K562 (cell line): Measurements from ENCODE around the gene FGFBP3. TPM values are rescaled to one million over a fixed set of nuclear protein-coding genes. Genes with fewer than 3 reads are reported as not detected.

ENCODE experiments used
- ATAC-seq: fragments of 200-7000 bp; cut with Tn5 transposase; 3 replicates; pipeline ENCODE4 v1.9.1; 2020; ENCODE audit warnings: moderate library complexity
- BruUV-seq: library from RNA; stranded (reverse); fragments of 400-500 nt; replicated peaks from 2 replicates; lab custom pipeline; 2021; lab: Mats Ljungman, UMichigan
- CTCF ChIA-PET: fragments of 300-600 bp; formaldehyde crosslinking; extraction: SDS; loops from one replicate; lab custom pipeline; 2021; ENCODE audit warnings: low intra/inter-chr PET ratio; lab: Yijun Ruan, JAX
- POLR2A ChIA-PET: fragments of 300-600, 350-650 bp; sonication (Branson Sonifier 250); formaldehyde crosslinking; extraction: SDS; loops from one replicate; lab custom pipeline; 2021; ENCODE audit warnings: antibody characterized with exemption, inconsistent platforms; lab: Yijun Ruan, JAX
- DNase-seq, 4 experiments: peaks; one replicate each; pipeline versions ENCODE4 v3.0.0 to v3.0.0-alpha.2; 2011 to 2018; ENCODE audit warnings: low spot score in 3 of 4, mixed read lengths in 3 of 4; ENCODE audit errors: extremely low read depth in 1 of 4
- FAIRE-seq: peaks from 2 replicates; lab custom pipeline; 2011; peaks lifted over from hg19 to GRCh38; lab: Jason Lieb, UNC
- H2AFZ ChIP-seq: 2 replicates; pipeline ENCODE4 v1.6.0; 2011; ENCODE audit warnings: low read depth, low read length, control low read depth, inconsistent platforms
- H3K27ac ChIP-seq: fragments of 200-600 bp; 3 replicates; pipeline ENCODE4 v1.8.0; 2011; ENCODE audit warnings: low read depth, mild to moderate bottlenecking, control low read depth, inconsistent platforms, low read length, moderate library complexity, mixed read lengths; ENCODE audit errors: extremely low read depth
- H3K27me3 ChIP-seq, 2 experiments: fragments of 300-600 bp in 1 of 2; 2 replicates in 1 of 2; 3 replicates in 1 of 2; pipeline versions ENCODE4 v1.6.0 to v1.8.0; 2011; ENCODE audit warnings: inconsistent platforms in 2 of 2, low read length in 2 of 2, mild to moderate bottlenecking in 1 of 2, mixed read lengths in 1 of 2, moderate library complexity in 1 of 2; ENCODE audit not compliant: control insufficient read depth in 2 of 2, insufficient read depth in 2 of 2
- H3K36me3 ChIP-seq: fragments of 300-600 bp; 3 replicates; pipeline ENCODE4 v1.8.0; 2011; ENCODE audit warnings: mild to moderate bottlenecking, low read length, inconsistent platforms; ENCODE audit not compliant: control insufficient read depth, insufficient read depth
- H3K4me1 ChIP-seq, 2 experiments: fragments of 200-600 bp in 1 of 2; replicated peaks in 1 of 2; 2 replicates in 1 of 2; 3 replicates in 1 of 2; pipeline versions ENCODE4 v1.5.1 to v1.8.0; 2011; ENCODE audit warnings: inconsistent platforms in 2 of 2, low read length in 2 of 2, mild to moderate bottlenecking in 1 of 2, mixed read lengths in 1 of 2, moderate library complexity in 1 of 2; ENCODE audit not compliant: control insufficient read depth in 2 of 2, insufficient read depth in 2 of 2
- H3K4me2 ChIP-seq: 2 replicates; pipeline ENCODE4 v1.6.1; 2011; ENCODE audit warnings: low read length, control low read depth, inconsistent platforms, mixed read lengths; ENCODE audit not compliant: insufficient read depth
- H3K4me3 ChIP-seq: fragments of 200-600 bp; sonication (generic), shearing (Covaris generic); 2 replicates; pipeline ENCODE4 v1.5.1; 2016; ENCODE audit warnings: control low read depth, inconsistent platforms
- H3K79me2 ChIP-seq: fragments of 200-600 bp; 3 replicates; pipeline ENCODE4 v1.8.0; 2011; ENCODE audit warnings: low read length, inconsistent platforms; ENCODE audit not compliant: control insufficient read depth, insufficient read depth
- H3K9ac ChIP-seq, 2 experiments: 2 replicates each; pipeline versions ENCODE4 v1.6.0 to v1.6.1; 2011; ENCODE audit warnings: low read depth in 2 of 2, low read length in 2 of 2, control low read depth in 1 of 2, inconsistent platforms in 1 of 2, mild to moderate bottlenecking in 1 of 2, mixed read lengths in 1 of 2; ENCODE audit not compliant: insufficient read depth in 1 of 2
- H3K9me1 ChIP-seq: one replicate; pipeline ENCODE4 v1.6.0; 2011; ENCODE audit warnings: inconsistent platforms, mild to moderate bottlenecking, low read length, moderate library complexity; ENCODE audit not compliant: control insufficient read depth, insufficient read depth
- H3K9me3 ChIP-seq: replicated peaks from 2 replicates; pipeline ENCODE4 v1.5.1; 2011; ENCODE audit warnings: low read depth, low read length, inconsistent platforms; ENCODE audit not compliant: control insufficient read depth, insufficient read depth
- H4K20me1 ChIP-seq: replicated peaks from 2 replicates; pipeline ENCODE4 v1.6.1; 2011; ENCODE audit warnings: low read length, inconsistent platforms, mixed read lengths; ENCODE audit not compliant: control insufficient read depth, insufficient read depth
- AFF4 ChIP-seq: sonication (generic); formaldehyde crosslinking; IDR thresholded peaks from 2 replicates; pipeline ENCODE4 v1.8.0; 2023; ENCODE audit warnings: mild to moderate bottlenecking, missing genetic modification reagents
- CHD7 ChIP-seq: fragments of 200-600 bp; sonication (generic); IDR thresholded peaks from one replicate; pipeline ENCODE4 v1.6.1; 2012; ENCODE audit warnings: mild to moderate bottlenecking, low read depth, low read length, inconsistent platforms
- GTF2F1 ChIP-seq: IDR thresholded peaks from 2 replicates; pipeline ENCODE4 v1.6.1; 2011; ENCODE audit warnings: low read depth, low read length, improper control_type of control experiment
- PCBP2 ChIP-seq: fragments of 200-400 bp; formaldehyde crosslinking; IDR thresholded peaks from 2 replicates; pipeline ENCODE4 v1.6.1; 2018; ENCODE audit warnings: low read length, low read depth, mild to moderate bottlenecking, moderate library complexity; ENCODE audit not compliant: poor library complexity, severe bottlenecking
- PHF8 ChIP-seq: fragments of 200-600 bp; sonication (generic); IDR thresholded peaks from 2 replicates; pipeline ENCODE4 v1.6.1; 2012; ENCODE audit warnings: mixed run types, mild to moderate bottlenecking, inconsistent platforms, low read length, moderate library complexity, borderline replicate concordance
- WGBS: fragments of 100-300 bp; shearing (Covaris generic); methylation state at CpG from one replicate; pipeline ENCODE4 v1.1.6; 2016; ENCODE audit warnings: low coverage, mixed read lengths; ENCODE audit not compliant: insufficient coverage; ENCODE audit errors: missing lambda C conversion rate; 5-methylcytosine and 5-hydroxymethylcytosine counted together
- in situ Hi-C: fragments of 300-500 bp; cut with MboI; formaldehyde crosslinking; loops from 4 replicates; pipeline ENCODE4 v1.15.0; 2018; ENCODE audit warnings: inconsistent platforms, mixed read lengths
- intact Hi-C: fragments of 100-400 bp; cut with micrococcal nuclease; formaldehyde crosslinking; loops from 2 replicates; pipeline ENCODE4 v1.14.2; 2022
- polyA plus RNA-seq, 8 experiments: library from polyadenylated mRNA; depleted of rRNA in 4 of 8; stranded (reverse) in 5 of 8; unstranded in 3 of 8; fragments of >200 nt; fragmentation: Nextera tagmentation in 2 of 8; fragmentation: Illumina TruSeq in 1 of 8; extraction: Ambion mirVana in 2 of 8; extraction: Trizol in 1 of 8; gene quantifications; 2 replicates each; pipeline versions ENCODE4 v1.2.1 to v1.2.3, GENCODE V29; 2011 to 2014; ENCODE audit warnings: inconsistent platforms in 1 of 8, missing spikeins in 1 of 8
- total RNA-seq, 7 experiments: library from RNA; depleted of rRNA in 6 of 7; stranded (reverse); fragments of >200 nt in 6 of 7; fragmentation: Illumina TruSeq in 2 of 7; extraction: Trizol in 2 of 7; gene quantifications; 2 replicates each; pipeline versions ENCODE4 v1.2.1 to v1.2.3, GENCODE V29; 2011 to 2021; ENCODE audit warnings: low replicate concordance in 1 of 7

The FGFBP3 gene
- total and polyA plus RNA-seq, 9 of the 15 experiments (the other 6 are each of a cell fraction or from before 2014, with no cell fraction given): 0.58 to 3.0 (median 1.5) TPM

- ChIA-PET CTCF (no interaction called here), POLR2A (no interaction called here)
- FAIRE-seq: no peak
- no TSS peak for BruUV-seq
- in situ Hi-C loops (no loop called here), intact Hi-C loops (no loop called here)
- no peak overlapping the region for H3K4me2 ChIP-seq
- no peaks in the 10 kb centered on the region for H3K27me3 ChIP-seq
- WGBS: 61% methylated on average over 28 of the region's 59 CpGs
- no peak overlapping the region for H2AFZ ChIP-seq
- no peaks in the 10 kb centered on the region for H3K36me3 ChIP-seq
- H3K4me3 ChIP-seq: no peak overlapping the region
- H3K9me1 ChIP-seq: no peaks in the 10 kb centered on the region
- no peak overlapping the region for H3K27ac ChIP-seq
- no peak for DNase-seq
- H3K4me1 ChIP-seq: peaks cover 0 to 5% of the 10 kb centered on the region in 2 experiments; a peak in 2 of 5 replicates
- H3K9ac ChIP-seq: no peak overlapping the region
- no peaks in the 10 kb centered on the region for H3K9me3 ChIP-seq
- ATAC-seq: no peak
- no peaks in the 10 kb centered on the region for H3K79me2 ChIP-seq
- no peaks in the 10 kb centered on the region for H4K20me1 ChIP-seq
- TF ChIP-seq GTF2F1: no peak
- no peak for TF ChIP-seq CHD7
- TF ChIP-seq PHF8: no peak
- no peak for TF ChIP-seq PCBP2
- no peak for TF ChIP-seq AFF4 (CRISPR knock-in tag)
Measured at GRCh38 chr10:91887272-91888076, 21.8 kb downstream of the FGFBP3 start.
